Peyer's patch (tissue), 4 donors: ENCODE measurements around the gene ZPBP2. TPM values are rescaled to one million over a fixed set of nuclear protein-coding genes. Genes with fewer than 3 reads are reported as not detected.
A peak's percentile ranks its signal among the peaks of the same experiment; 100 is the strongest.

ENCODE experiments used
- DNase-seq, 3 donors: peaks; one replicate each; pipeline ENCODE4 v3.0.0-alpha.2; 2017 to 2019
- H3K27ac ChIP-seq, 4 donors: fragments of 200-600 bp; sonication (generic); one replicate each; pipeline ENCODE4 v1.5.1; 2016 to 2019
- H3K27me3 ChIP-seq, 2 donors: fragments of 200-600 bp; sonication (generic); one replicate each; pipeline ENCODE4 v1.5.1; 2019
- H3K36me3 ChIP-seq, 3 donors: fragments of 200-600 bp; sonication (generic); one replicate each; pipeline ENCODE4 v1.5.1; 2016 to 2019
- H3K4me1 ChIP-seq, 4 donors: fragments of 200-600 bp; sonication (generic); one replicate each; pipeline ENCODE4 v1.5.1; 2016 to 2019
- H3K4me3 ChIP-seq, 4 donors: fragments of 200-600 bp; sonication (generic); 1 replicate in 3 of 4; 2 replicates in 1 of 4; pipeline ENCODE4 v1.5.1; 2016 to 2019; ENCODE audit warnings: mild to moderate bottlenecking in 1 of 4
- H3K9me3 ChIP-seq, 4 donors: fragments of 200-600 bp; sonication (generic); one replicate each; pipeline ENCODE4 v1.5.1; 2016 to 2019; ENCODE audit warnings: mild to moderate bottlenecking in 1 of 4
- CTCF ChIP-seq, 6 experiments: fragments of 450-650 bp in 4 of 6; fragments of 200-600 bp in 2 of 6; sonication (generic) in 1 of 6; IDR thresholded peaks; one replicate each; pipeline ENCODE4 v1.5.1; 2017 to 2019; ENCODE audit warnings: antibody characterized with exemption in 6 of 6, mild to moderate bottlenecking in 3 of 6, moderate library complexity in 1 of 6
- POLR2A ChIP-seq, 2 donors: fragments of 450-650 bp; IDR thresholded peaks; one replicate each; pipeline ENCODE4 v1.5.1; 2017; ENCODE audit warnings: antibody characterized with exemption in 2 of 2, mild to moderate bottlenecking in 2 of 2, moderate library complexity in 2 of 2
- small RNA-seq, 2 donors: library from RNA; depleted of rRNA; stranded (forward); fragments of <200 nt; gene quantifications; one replicate each; pipeline ENCODE3, GENCODE V24; 2016
- total RNA-seq, 4 donors: library from RNA; depleted of rRNA; stranded (reverse); fragments of >200 nt; gene quantifications; one replicate each; pipeline ENCODE4 v1.1.0, GENCODE V29; 2016

ZPBP2 gene
- total RNA-seq, 4 donors from 2014 or later = not detected

GRCh38 chr17:39926588-39927100, 58.6 kb downstream of the ZPBP2 start:
- H3K9me3 ChIP-seq = no peaks in the 10 kb centered on the region
- H3K4me1 ChIP-seq = peaks cover 0 to 37% (median 16%) of the 10 kb centered on the region in 4 donors
- TF ChIP-seq POLR2A (IDR thresholded peaks at IDR 0.05) = no peak
- no peak for TF ChIP-seq CTCF (IDR thresholded peaks at IDR 0.05)
- peaks cover 0 to 25% (median 4%) of the 10 kb centered on the region in 3 donors for H3K36me3 ChIP-seq
- no peaks in the 10 kb centered on the region for H3K27me3 ChIP-seq
- peak overlapping the region; percentile 84 to 90 (median 87) for H3K27ac ChIP-seq
- DNase-seq = peak; percentile 45 to 75 (median 74)
- peak overlapping the region; percentile 75 to 90 (median 88) for H3K4me3 ChIP-seq

Small RNA genes lying within 50 kb of the gene (small RNA-seq; reads per million reads assigned to genes)
- 0 reads per million in 2 donors for gene AC090844.1

Other genes with a start within 250 kb of the ZPBP2 start
- gene PPP1R1B, start 241.2 kb upstream of the ZPBP2 start, total RNA-seq = 100 to 1,000 TPM in 3 of 4 donors, 10 to 100 TPM in 1; 71.8 to 161 (median 125) TPM
- 100 to 1,000 TPM; 102 to 212 (median 145) TPM for gene STARD3, start 231.1 kb upstream of the ZPBP2 start, total RNA-seq
- 1 to 10 TPM in 2 of 4 donors, under 1 TPM in 1, not detected in 1; 0.53 to 1.9 (median 1.1) TPM for gene TCAP, start 202.9 kb upstream of the ZPBP2 start, total RNA-seq
- 10 to 100 TPM in 1 of 4 donors, 1 to 10 TPM in 3; 1.4 to 28.1 (median 1.8) TPM for gene PNMT, start 199.7 kb upstream of the ZPBP2 start, total RNA-seq
- gene PGAP3, start 180.1 kb upstream of the ZPBP2 start, total RNA-seq = 10 to 100 TPM; 15.7 to 72.3 (median 65.1) TPM
- gene ERBB2, start 168.1 kb upstream of the ZPBP2 start, total RNA-seq = 100 to 1,000 TPM; 104 to 339 (median 247) TPM
- gene MIEN1, start 137.7 kb upstream of the ZPBP2 start, total RNA-seq = 10 to 100 TPM; 44.6 to 74.9 (median 57.9) TPM
- 10 to 100 TPM; 14.0 to 64.0 (median 26.3) TPM for gene GRB7, start 130.3 kb upstream of the ZPBP2 start, total RNA-seq
- 10 to 100 TPM in 1 of 4 donors, 1 to 10 TPM in 3; 5.4 to 45.4 (median 7.0) TPM for gene IKZF3, start 3.9 kb upstream of the ZPBP2 start, total RNA-seq
- gene GSDMB, start 50.4 kb downstream of the ZPBP2 start, total RNA-seq = 100 to 1,000 TPM in 3 of 4 donors, 10 to 100 TPM in 1; 91.6 to 277 (median 235) TPM
- gene ORMDL3, start 59.4 kb downstream of the ZPBP2 start, total RNA-seq = 10 to 100 TPM; 33.0 to 97.4 (median 79.0) TPM
- not detected for gene LRRC3C, start 59.5 kb downstream of the ZPBP2 start, total RNA-seq
- gene GSDMA, start 94.8 kb downstream of the ZPBP2 start, total RNA-seq = 1 to 10 TPM in 2 of 4 donors, not detected in 2; 1.6 to 3.3 TPM
- gene PSMD3, start 112.6 kb downstream of the ZPBP2 start, total RNA-seq = 10 to 100 TPM; 65.2 to 87.9 (median 73.7) TPM
- gene CSF3, start 147.2 kb downstream of the ZPBP2 start, total RNA-seq = not detected
- 100 to 1,000 TPM in 3 of 4 donors, 10 to 100 TPM in 1; 77.9 to 176 (median 146) TPM for gene MED24, start 186.2 kb downstream of the ZPBP2 start, total RNA-seq
- 10 to 100 TPM; 43.4 to 80.5 (median 68.5) TPM for gene THRA, start 194.8 kb downstream of the ZPBP2 start, total RNA-seq
- gene NR1D1, start 232.4 kb downstream of the ZPBP2 start, total RNA-seq = 10 to 100 TPM; 13.2 to 38.8 (median 18.9) TPM